Natural killer cell (primary cell): ENCODE data around the gene MRPS27. TPM values are rescaled to one million over a fixed set of nuclear protein-coding genes. Genes with fewer than 3 reads are reported as not detected.

ENCODE experiments used
- ATAC-seq, 3 donors: fragments of 150-1000 bp in 2 of 3; fragments of 200-7000 bp in 1 of 3; cut with Tn5 transposase; 1 replicate in 1 of 3; 2 replicates in 2 of 3; pipeline ENCODE4 v1.10.0; 2021; ENCODE audit warnings: mild to moderate bottlenecking in 2 of 3, moderate library complexity in 2 of 3
- DNase-seq, 2 donors: peaks; one replicate each; pipeline versions ENCODE4 v3.0.0 to v3.0.0-alpha.2; 2013 to 2021; ENCODE audit warnings: mixed read lengths in 1 of 2
- H3K27ac ChIP-seq: one replicate; pipeline ENCODE4 v1.5.1; 2013; ENCODE audit warnings: mild to moderate bottlenecking, low read length
- H3K27me3 ChIP-seq: one replicate; pipeline ENCODE4 v1.6.1; 2013; ENCODE audit warnings: low read length; ENCODE audit not compliant: control insufficient read depth, insufficient read depth
- H3K36me3 ChIP-seq: one replicate; pipeline ENCODE4 v1.6.1; 2013; ENCODE audit warnings: low read length; ENCODE audit not compliant: control insufficient read depth, insufficient read depth
- H3K4me1 ChIP-seq: one replicate; pipeline ENCODE4 v1.6.1; 2013; ENCODE audit warnings: low read length; ENCODE audit not compliant: control insufficient read depth, insufficient read depth
- H3K4me3 ChIP-seq: one replicate; pipeline ENCODE4 v1.5.1; 2013; ENCODE audit warnings: low read length
- H3K9me3 ChIP-seq: one replicate; pipeline ENCODE4 v1.6.1; 2013; ENCODE audit warnings: low read length; ENCODE audit not compliant: control insufficient read depth, insufficient read depth
- H3K27ac Mint-ChIP-seq, 2 donors: one replicate each; pipeline ENCODE4 v1.8.0; 2022; ENCODE audit warnings: mild to moderate bottlenecking in 2 of 2, mixed read lengths in 2 of 2, moderate library complexity in 1 of 2
- H3K27me3 Mint-ChIP-seq, 2 donors: one replicate each; pipeline ENCODE4 v1.8.0; 2022; ENCODE audit warnings: low read depth in 2 of 2, mixed read lengths in 2 of 2
- H3K36me3 Mint-ChIP-seq: one replicate; pipeline ENCODE4 v1.8.0; 2022; ENCODE audit warnings: mixed read lengths
- H3K4me1 Mint-ChIP-seq, 2 donors: one replicate each; pipeline ENCODE4 v1.8.0; 2022; ENCODE audit warnings: mixed read lengths in 2 of 2
- H3K4me3 Mint-ChIP-seq: one replicate; pipeline ENCODE4 v1.8.0; 2022; ENCODE audit warnings: mild to moderate bottlenecking, moderate library complexity, mixed read lengths
- H3K9me3 Mint-ChIP-seq, 2 donors: one replicate each; pipeline ENCODE4 v1.8.0; 2022; ENCODE audit warnings: mixed read lengths in 2 of 2
- CTCF ChIP-seq: fragments of 200-600 bp; IDR thresholded peaks from one replicate; pipeline ENCODE4 v1.8.0; 2022; ENCODE audit warnings: antibody characterized with exemption
- WGBS: methylation state at CpG from one replicate; pipeline ENCODE4 v1.1.7; 2013; ENCODE audit warnings: missing lambda C conversion rate; ENCODE audit not compliant: insufficient coverage; 5-methylcytosine and 5-hydroxymethylcytosine counted together
- intact Hi-C: fragments of 100-400 bp; cut with micrococcal nuclease; formaldehyde crosslinking; loops from one replicate; pipeline ENCODE4 v1.14.2; 2022
- total RNA-seq, 4 donors: library from RNA; stranded (reverse); fragments of 120-200 nt in 1 of 4; gene quantifications; one replicate each; pipeline versions ENCODE4 v1.2.3 to v1.2.4, GENCODE V29; 2013 to 2022

MRPS27 gene
- total RNA-seq, 3 donors from 2014 or later (not counting 1 experiment from before 2014, with no cell fraction given): 25.5 to 36.5 (median 36.3) TPM

DNA sequence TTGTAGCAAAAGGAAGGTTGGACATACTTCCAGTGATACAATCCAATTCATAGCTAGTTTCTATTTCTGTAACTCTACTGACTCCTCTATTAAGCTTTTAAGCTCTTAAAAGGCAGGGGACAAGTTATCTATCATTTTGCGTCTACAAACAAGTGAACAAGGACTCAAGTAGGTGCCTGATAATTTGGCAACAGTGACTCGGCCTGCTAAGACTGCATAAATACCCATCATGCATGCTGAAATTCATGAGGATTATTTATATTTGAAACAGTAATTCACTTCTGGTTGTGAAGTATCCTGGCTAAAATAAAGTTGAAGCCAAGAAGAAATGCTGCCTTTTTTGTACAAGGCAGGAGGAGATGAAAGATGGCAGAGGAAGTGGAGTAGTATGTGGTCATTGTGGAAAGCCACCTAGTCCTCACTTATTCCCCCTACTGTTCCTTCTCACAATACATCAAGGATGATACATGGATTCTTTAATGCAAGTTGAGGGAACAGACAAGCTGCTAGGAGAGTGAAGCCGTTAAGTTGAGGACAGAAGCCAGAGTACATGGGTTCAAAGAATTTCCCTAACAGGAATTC, 74.0 kb downstream of the MRPS27 start:
- H3K4me1 Mint-ChIP-seq: peaks cover 36 to 37% of the 10 kb centered on the region in 2 donors
- no peak for DNase-seq
- H3K9me3 Mint-ChIP-seq: no peaks in the 10 kb centered on the region
- peaks cover 0 to 4% of the 10 kb centered on the region in 2 donors for H3K27me3 Mint-ChIP-seq
- H3K4me3 Mint-ChIP-seq: no peak overlapping the region
- peak overlapping the region in 1 of 2 donors; percentile 33 for H3K27ac Mint-ChIP-seq
- H3K36me3 Mint-ChIP-seq: no peaks in the 10 kb centered on the region
- Histone ChIP-seq H3K4me1 (no peaks in the 10 kb centered on the region), H3K4me3 (no peak overlapping the region), H3K27me3 (no peaks in the 10 kb centered on the region), H3K36me3 (no peaks in the 10 kb centered on the region), H3K9me3 (no peaks in the 10 kb centered on the region), H3K27ac (no peak overlapping the region)
- intact Hi-C loops: loop anchor here (1.0 kb wide), 1 partner anchor 109 kb away; no protein-coding TSS in a partner anchor
- TF ChIP-seq CTCF: no peak
- ATAC-seq: no peak
- whole genome bisulfite sequencing: 100% methylated on average over 2 of the region's 3 CpGs

GRCh38 chr5:72245546-72245945, 74.5 kb downstream of the MRPS27 start:
- no peak overlapping the region for H3K27ac Mint-ChIP-seq
- Histone ChIP-seq H3K9me3 (no peaks in the 10 kb centered on the region), H3K27me3 (no peaks in the 10 kb centered on the region), H3K4me1 (no peaks in the 10 kb centered on the region), H3K27ac (no peak overlapping the region), H3K4me3 (no peak overlapping the region), H3K36me3 (no peaks in the 10 kb centered on the region)
- ATAC-seq (no peak), DNase-seq (no peak)
- 100% methylated on average over 1 of the region's 1 CpG for WGBS
- intact Hi-C loops: loop anchor here (1.0 kb wide), 1 partner anchor 108 kb away; no protein-coding TSS in a partner anchor
- no peaks in the 10 kb centered on the region for H3K9me3 Mint-ChIP-seq
- peaks cover 32 to 33% of the 10 kb centered on the region in 2 donors for H3K4me1 Mint-ChIP-seq
- no peak for TF ChIP-seq CTCF
- H3K27me3 Mint-ChIP-seq: peaks cover 0 to 4% of the 10 kb centered on the region in 2 donors
- no peaks in the 10 kb centered on the region for H3K36me3 Mint-ChIP-seq
- H3K4me3 Mint-ChIP-seq: no peak overlapping the region

GRCh38 chr5:72244862-72245371, 75.1 kb downstream of the MRPS27 start:
- intact Hi-C loops: loop anchor here (1.0 kb wide), 1 partner anchor 108 kb away; no protein-coding TSS in a partner anchor
- WGBS: 100% methylated on average over 2 of the region's 2 CpGs
- peak; percentile 68 to 92 (median 89) for ATAC-seq
- peak; percentile 54 for TF ChIP-seq CTCF
- no peaks in the 10 kb centered on the region for H3K36me3 ChIP-seq
- no peaks in the 10 kb centered on the region for H3K9me3 ChIP-seq
- Mint-ChIP-seq H3K4me3 (peak overlapping the region; percentile 7), H3K36me3 (no peaks in the 10 kb centered on the region), H3K27ac (peak overlapping the region in 1 of 2 donors; percentile 74), H3K27me3 (peaks cover 0 to 4% of the 10 kb centered on the region in 2 donors), H3K4me1 (peaks cover 32 to 33% of the 10 kb centered on the region in 2 donors), H3K9me3 (no peaks in the 10 kb centered on the region)
- H3K27me3 ChIP-seq: no peaks in the 10 kb centered on the region
- peak in 1 of 2 donors; percentile 14 for DNase-seq
- H3K4me1 ChIP-seq: no peaks in the 10 kb centered on the region
- no peak overlapping the region for H3K27ac ChIP-seq
- H3K4me3 ChIP-seq: no peak overlapping the region
